H1 (cell line): ENCODE data around the gene OR51B2. TPM values are rescaled to one million over a fixed set of nuclear protein-coding genes. Genes with fewer than 3 reads are reported as not detected.

ENCODE experiments used
- BCL11A ChIP-seq, 2 experiments: IDR thresholded peaks; one replicate each; pipeline ENCODE4 v1.6.1; 2011; ENCODE audit warnings: low read depth in 2 of 2, low read length in 2 of 2, mild to moderate bottlenecking in 2 of 2
- CBX8 ChIP-seq: fragments of 300-800, 300-1000 bp; sonication (generic); IDR thresholded peaks from 2 replicates; pipeline ENCODE4 v1.7.1; 2016; ENCODE audit warnings: low read depth, low read length, borderline replicate concordance
- NANOG ChIP-seq: IDR thresholded peaks from 2 replicates; pipeline ENCODE4 v1.6.1; 2011; ENCODE audit warnings: low read length, low read depth, mild to moderate bottlenecking, inconsistent platforms; ENCODE audit not compliant: insufficient read depth, poor library complexity, severe bottlenecking
- SAP30 ChIP-seq: fragments of 300-600 bp; sonication (generic); IDR thresholded peaks from 2 replicates; pipeline ENCODE4 v1.7.1; 2012; ENCODE audit warnings: low read length, moderate library complexity, mild to moderate bottlenecking, inconsistent platforms; ENCODE audit not compliant: insufficient read depth, insufficient replicate concordance
- USF2 ChIP-seq: IDR thresholded peaks from 2 replicates; pipeline ENCODE4 v1.6.1; 2011; ENCODE audit warnings: low read length, improper control_type of control experiment
- polyA plus RNA-seq, 7 experiments: library from polyadenylated mRNA; depleted of rRNA in 3 of 7; stranded (reverse) in 5 of 7; unstranded in 2 of 7; fragments of >200 nt in 5 of 7; fragments of 200-250 nt in 2 of 7; gene quantifications; 1 replicate in 5 of 7; 2 replicates in 1 of 7; 4 replicates in 1 of 7; pipeline versions ENCODE4 v1.2.1 to v1.2.3, GENCODE V29; 2011 to 2013; ENCODE audit warnings: missing spikeins in 2 of 7, mixed read lengths in 2 of 7
- total RNA-seq: library from RNA; stranded (reverse); fragmentation: NEBNext Ultra II Directional; extraction: Animal tissue kit (Norgen Biotek cat#: 25700); gene quantifications from 2 replicates; pipeline ENCODE4 v1.2.1, GENCODE V29; 2021

OR51B2 gene
- total and polyA plus RNA-seq, 2 of the 8 experiments (the other 6 are each of a cell fraction or from before 2014, with no cell fraction given), result not detected

- TF ChIP-seq USF2 (no peak), NANOG (no peak), BCL11A (IDR thresholded peaks at IDR 0.05; ENCODE audit: low read depth in 2 of 2, low read length in 2 of 2) (no peak), CBX8 (no peak), SAP30 (no peak)
These were observed 26.3 kb downstream of the OR51B2 start (continued) for GRCh38 chr11:5297721-5298323.
